PC-9 (cell line): Measurements from ENCODE around the gene RNF44. TPM values are rescaled to one million over a fixed set of nuclear protein-coding genes. Genes with fewer than 3 reads are reported as not detected.
A peak's percentile ranks its signal among the peaks of the same experiment; 100 is the strongest.

ENCODE experiments used
- BruUV-seq: library from RNA; stranded (reverse); fragments of 400-500 nt; replicated peaks from 2 replicates; lab custom pipeline; 2021; lab: Mats Ljungman, UMichigan
- CTCF ChIA-PET: fragments of 300-600 bp; sonication (Branson Sonifier 250); formaldehyde crosslinking; loops from one replicate; lab custom pipeline; 2022; ENCODE audit warnings: antibody characterized with exemption; lab: Charles Lee
- POLR2A ChIA-PET: fragments of 300-600 bp; sonication (Branson Sonifier 250); formaldehyde crosslinking; loops from one replicate; lab custom pipeline; 2022; ENCODE audit warnings: antibody characterized with exemption; ENCODE audit not compliant: unreplicated experiment; lab: Charles Lee
- DNase-seq, 2 experiments: peaks; one replicate each; pipeline versions ENCODE4 v3.0.0 to v3.0.0-alpha.2; 2015 to 2022; ENCODE audit warnings: mixed read lengths in 1 of 2
- H2AFZ ChIP-seq: fragments of 200-600 bp; sonication (generic); 2 replicates; pipeline ENCODE4 v1.8.1; 2017; ENCODE audit warnings: antibody characterized with exemption
- H3F3A ChIP-seq: fragments of 200-600 bp; sonication (generic); 2 replicates; pipeline ENCODE4 v1.8.1; 2017; ENCODE audit warnings: antibody characterized with exemption, mild to moderate bottlenecking, low read depth; ENCODE audit not compliant: insufficient read depth
- H3K27ac ChIP-seq: fragments of 200-600 bp; sonication (generic); 2 replicates; pipeline ENCODE4 v1.6.1; 2016; ENCODE audit warnings: mixed run types
- H3K27me3 ChIP-seq: fragments of 200-600 bp; sonication (generic); 2 replicates; pipeline ENCODE4 v1.6.1; 2016; ENCODE audit warnings: low read depth, mixed run types; ENCODE audit not compliant: insufficient read depth
- H3K36me3 ChIP-seq: fragments of 200-600 bp; sonication (generic); 2 replicates; pipeline ENCODE4 v1.6.1; 2016; ENCODE audit warnings: low read depth, mixed run types
- H3K4me1 ChIP-seq: fragments of 200-600 bp; sonication (generic); replicated peaks from 2 replicates; pipeline ENCODE4 v1.6.1; 2016; ENCODE audit warnings: mixed run types; ENCODE audit not compliant: insufficient read depth
- H3K4me2 ChIP-seq: fragments of 200-600 bp; sonication (generic); 2 replicates; pipeline ENCODE4 v1.6.1; 2017; ENCODE audit warnings: mixed run types
- H3K4me3 ChIP-seq: fragments of 200-600 bp; sonication (generic); 2 replicates; pipeline ENCODE4 v1.6.1; 2016; ENCODE audit warnings: mixed run types
- H3K79me2 ChIP-seq: fragments of 200-600 bp; sonication (generic); 2 replicates; pipeline ENCODE4 v1.6.1; 2017; ENCODE audit warnings: low read depth, mixed run types
- H3K9me2 ChIP-seq: fragments of 200-600 bp; sonication (generic); 2 replicates; pipeline ENCODE4 v1.8.1; 2017; ENCODE audit warnings: mild to moderate bottlenecking; ENCODE audit not compliant: insufficient read depth
- H3K9me3 ChIP-seq: fragments of 200-600 bp; sonication (generic); 2 replicates; pipeline ENCODE4 v1.8.1; 2016; ENCODE audit warnings: low read depth; ENCODE audit not compliant: insufficient read depth
- H4K20me1 ChIP-seq: fragments of 200-600 bp; sonication (generic); 2 replicates; pipeline ENCODE4 v1.8.1; 2017; ENCODE audit not compliant: insufficient read depth
- EZH2 ChIP-seq: fragments of 200-600 bp; sonication (generic); IDR thresholded peaks from 2 replicates; pipeline ENCODE4 v1.8.0; 2017; ENCODE audit warnings: antibody characterized with exemption, low read depth
- intact Hi-C: fragments of 100-400 bp; cut with micrococcal nuclease; formaldehyde crosslinking; loops from one replicate; pipeline ENCODE4 v1.10.0; 2022; ENCODE audit not compliant: unreplicated experiment
- total RNA-seq: library from RNA; stranded (reverse); gene quantifications from 2 replicates; pipeline ENCODE4 v1.2.3, GENCODE V29; 2021
- TF ChIP-seq, protein P1 (sequence below): fragments of 200-600 bp; sonication (generic); conservative IDR thresholded peaks from 2 replicates; pipeline ENCODE4 v1.6.1; 2017; ENCODE audit warnings: mixed run types, antibody characterized with exemption, mild to moderate bottlenecking, moderate library complexity

RNF44 gene
- total RNA-seq, 1 experiment from 2014 or later: 87.4 TPM

DNA sequence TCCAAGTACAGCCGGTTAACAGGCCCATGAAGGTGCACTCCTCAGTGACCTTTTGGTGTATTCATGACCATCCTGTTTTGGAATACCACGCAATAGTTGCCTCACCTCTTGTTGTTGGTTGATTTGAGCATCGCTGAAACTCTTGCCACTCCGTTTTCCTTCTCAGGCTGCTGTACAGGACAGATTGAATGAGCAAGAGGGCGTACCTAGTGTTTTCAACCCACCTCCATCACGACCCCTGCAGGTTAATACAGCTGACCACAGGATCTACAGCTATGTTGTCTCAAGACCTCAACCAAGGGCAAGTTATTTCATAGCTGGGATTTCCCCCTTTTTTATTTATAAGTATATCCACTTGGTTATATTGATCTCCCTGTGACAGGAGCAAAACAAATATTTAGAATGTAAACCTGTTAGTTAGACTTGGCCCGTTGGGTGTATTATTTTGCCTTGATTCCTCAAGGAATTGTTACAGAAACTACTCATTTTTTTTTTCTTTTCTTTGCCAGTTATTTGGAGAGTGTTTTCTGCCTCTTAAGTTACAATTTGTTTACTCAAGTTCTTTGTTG lies 50.9 kb downstream of the RNF44 start:
- DNase-seq: no peak
- CTCF ChIA-PET: no interaction called here
- POLR2A ChIA-PET: interaction anchor here (0.7 kb wide), 1 partner anchor 102 kb away, joined by 3 read pairs; no protein-coding TSS in a partner anchor
- Histone ChIP-seq H3K36me3 (peaks cover 36% of the 10 kb centered on the region), H3K27ac (0 out of 2 replicates have a peak overlapping the region, but pooled peaks have one; percentile 22), H3K4me1 (peaks cover 44% of the 10 kb centered on the region), H3K79me2 (peaks cover 67% of the 10 kb centered on the region), H3F3A (peaks cover 34% of the 10 kb centered on the region), H3K4me2 (no peak overlapping the region), H3K9me2 (no peaks in the 10 kb centered on the region), H2AFZ (no peak overlapping the region), H3K27me3 (no peaks in the 10 kb centered on the region), H4K20me1 (peaks cover 10% of the 10 kb centered on the region; the same call in 1 of the 2 replicates), H3K9me3 (no peaks in the 10 kb centered on the region), H3K4me3 (no peak overlapping the region)
- intact Hi-C loops: no loop called here
- TF ChIP-seq, protein P1, sequence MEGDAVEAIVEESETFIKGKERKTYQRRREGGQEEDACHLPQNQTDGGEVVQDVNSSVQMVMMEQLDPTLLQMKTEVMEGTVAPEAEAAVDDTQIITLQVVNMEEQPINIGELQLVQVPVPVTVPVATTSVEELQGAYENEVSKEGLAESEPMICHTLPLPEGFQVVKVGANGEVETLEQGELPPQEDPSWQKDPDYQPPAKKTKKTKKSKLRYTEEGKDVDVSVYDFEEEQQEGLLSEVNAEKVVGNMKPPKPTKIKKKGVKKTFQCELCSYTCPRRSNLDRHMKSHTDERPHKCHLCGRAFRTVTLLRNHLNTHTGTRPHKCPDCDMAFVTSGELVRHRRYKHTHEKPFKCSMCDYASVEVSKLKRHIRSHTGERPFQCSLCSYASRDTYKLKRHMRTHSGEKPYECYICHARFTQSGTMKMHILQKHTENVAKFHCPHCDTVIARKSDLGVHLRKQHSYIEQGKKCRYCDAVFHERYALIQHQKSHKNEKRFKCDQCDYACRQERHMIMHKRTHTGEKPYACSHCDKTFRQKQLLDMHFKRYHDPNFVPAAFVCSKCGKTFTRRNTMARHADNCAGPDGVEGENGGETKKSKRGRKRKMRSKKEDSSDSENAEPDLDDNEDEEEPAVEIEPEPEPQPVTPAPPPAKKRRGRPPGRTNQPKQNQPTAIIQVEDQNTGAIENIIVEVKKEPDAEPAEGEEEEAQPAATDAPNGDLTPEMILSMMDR: no peak
- TF ChIP-seq EZH2: no peak
- no TSS peak for BruUV-seq

DNA sequence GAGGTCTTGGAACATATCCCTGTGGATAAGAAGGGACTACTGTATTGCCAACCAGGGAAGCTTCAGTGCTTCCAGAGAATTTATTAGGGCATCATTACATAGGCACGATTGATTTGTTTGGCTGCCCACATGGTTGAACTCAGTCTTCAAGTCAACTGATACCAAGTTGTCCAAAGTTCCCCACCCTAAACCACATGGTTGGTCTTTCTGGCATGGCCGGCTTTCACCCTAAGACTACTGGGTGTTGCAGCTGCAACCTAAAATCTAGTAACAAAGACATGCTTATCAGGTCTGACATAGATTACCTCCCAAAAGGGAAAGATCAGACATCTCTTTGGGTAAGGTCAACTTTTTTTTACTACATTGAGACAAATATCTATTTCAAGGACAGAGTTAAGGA lies 52.0 kb downstream of the RNF44 start:
- Histone ChIP-seq H3K9me3 (no peaks in the 10 kb centered on the region), H3F3A (peaks cover 28% of the 10 kb centered on the region), H3K27ac (no peak overlapping the region), H3K36me3 (peaks cover 33% of the 10 kb centered on the region), H3K4me2 (no peak overlapping the region), H3K79me2 (peaks cover 73% of the 10 kb centered on the region), H3K27me3 (no peaks in the 10 kb centered on the region), H2AFZ (no peak overlapping the region), H3K4me1 (peaks cover 33% of the 10 kb centered on the region), H4K20me1 (peaks cover 10% of the 10 kb centered on the region; the same call in 1 of the 2 replicates), H3K9me2 (no peaks in the 10 kb centered on the region), H3K4me3 (no peak overlapping the region)
- no TSS peak for BruUV-seq
- ChIA-PET POLR2A (no interaction called here), CTCF (no interaction called here)
- TF ChIP-seq, protein P1: no peak
- no peak for TF ChIP-seq EZH2
- intact Hi-C loops: no loop called here
- no peak for DNase-seq

DNA sequence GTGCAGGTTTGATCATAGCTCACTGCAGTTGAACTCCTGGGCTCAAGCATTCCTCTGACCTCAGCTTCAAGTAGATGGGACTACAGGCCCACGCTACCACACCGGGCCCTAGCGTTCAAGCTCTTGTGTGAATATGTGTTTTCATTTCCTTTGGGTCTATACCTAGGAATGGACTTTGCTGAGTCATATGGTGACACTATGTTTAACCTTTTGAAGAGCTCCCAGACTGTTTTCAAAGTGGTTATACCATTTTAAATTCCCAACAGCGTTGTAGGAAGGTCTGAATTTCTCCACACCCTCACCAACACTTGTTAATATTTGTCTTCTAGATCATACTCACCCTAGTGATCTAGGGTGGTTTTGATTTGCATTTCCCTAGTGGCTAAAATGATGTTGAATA lies 55.5 kb downstream of the RNF44 start:
- Histone ChIP-seq H4K20me1 (peaks cover 31% of the 10 kb centered on the region), H3K9me3 (no peaks in the 10 kb centered on the region), H3K27me3 (no peaks in the 10 kb centered on the region), H3K79me2 (peaks cover 72% of the 10 kb centered on the region), H3F3A (no peaks in the 10 kb centered on the region; the same call in 1 of the 2 replicates), H3K4me2 (no peak overlapping the region), H2AFZ (no peak overlapping the region), H3K4me3 (no peak overlapping the region), H3K27ac (peak overlapping the region; percentile 25; the same call in 1 of the 2 replicates), H3K4me1 (0 out of 2 replicates have a peak, but pooled peaks cover 1% of the 10 kb centered on the region), H3K9me2 (no peaks in the 10 kb centered on the region), H3K36me3 (peaks cover 31% of the 10 kb centered on the region)
- DNase-seq: no peak
- CTCF ChIA-PET: no interaction called here
- BruUV-seq: no TSS peak
- intact Hi-C loops: no loop called here
- POLR2A ChIA-PET: no interaction called here
- no peak for TF ChIP-seq EZH2
- TF ChIP-seq, protein P1: no peak

Other genes with a start within 250 kb of the RNF44 start
- gene KIAA1191, start 175.6 kb downstream of the RNF44 start, total RNA-seq: 115 and 122 TPM in 2 replicates
- gene ARL10, start 171.9 kb downstream of the RNF44 start, total RNA-seq: 0.85 and 1.2 TPM in 2 replicates
- gene NOP16, start 148.8 kb downstream of the RNF44 start, total RNA-seq: 31.5 and 35.8 TPM in 2 replicates
- gene HIGD2A, start 148.7 kb downstream of the RNF44 start, total RNA-seq: 133 and 149 TPM in 2 replicates
- gene CLTB, start 120.9 kb downstream of the RNF44 start, total RNA-seq: 123 and 126 TPM in 2 replicates
- 41.2 and 59.7 TPM in 2 replicates for gene FAF2, start 89.0 kb downstream of the RNF44 start, total RNA-seq
- not detected in 2 replicates for gene CDHR2, start 11.9 kb upstream of the RNF44 start, total RNA-seq
- 7.2 and 11.0 TPM in 2 replicates for gene GPRIN1, start 72.8 kb upstream of the RNF44 start, total RNA-seq
- not detected in 2 replicates for gene SNCB, start 93.1 kb upstream of the RNF44 start, total RNA-seq
- not detected in 2 replicates for gene EIF4E1B, start 93.3 kb upstream of the RNF44 start, total RNA-seq
- 81.1 and 82.1 TPM in 2 replicates for gene TSPAN17, start 110.1 kb upstream of the RNF44 start, total RNA-seq